HEK293 (cell line): ENCODE measurements around the gene CASP12.

Source experiments
- CTCF ChIA-PET: fragments of 350-600 bp; formaldehyde crosslinking; extraction: SDS; loops from one replicate; lab custom pipeline; 2021; ENCODE audit warnings: antibody characterized with exemption; lab: Yijun Ruan, JAX
- POLR2A ChIA-PET: fragments of 300-600 bp; formaldehyde crosslinking; extraction: SDS; loops from one replicate; lab custom pipeline; 2020; ENCODE audit warnings: antibody characterized with exemption, inconsistent platforms; lab: Yijun Ruan, JAX
- H3K27ac ChIP-seq: fragments of 200-500 bp; sonication (Bioruptor generic); 2 replicates; pipeline ENCODE4 v1.5.1; 2014; ENCODE audit warnings: low read depth, low read length, control low read depth, inconsistent platforms; ENCODE audit errors: extremely low read depth
- H3K36me3 ChIP-seq, 2 experiments: fragments of 200-500 bp in 1 of 2; sonication (Bioruptor generic) in 1 of 2; 1 replicate in 1 of 2; 2 replicates in 1 of 2; pipeline ENCODE4 v1.5.1; 2014 to 2017; ENCODE audit warnings: inconsistent platforms in 2 of 2, low read length in 2 of 2; ENCODE audit not compliant: control insufficient read depth in 2 of 2, insufficient read depth in 1 of 2
- H3K4me1 ChIP-seq: fragments of 200-500 bp; sonication (Bioruptor generic); 2 replicates; pipeline ENCODE4 v1.5.1; 2014; ENCODE audit warnings: mild to moderate bottlenecking, low read length, inconsistent platforms; ENCODE audit not compliant: control insufficient read depth, insufficient read depth
- H3K4me3 ChIP-seq: 2 replicates; pipeline ENCODE4 v1.5.1; 2011; ENCODE audit warnings: low read depth, mild to moderate bottlenecking, control low read depth, low read length, moderate library complexity
- H3K9me3 ChIP-seq: fragments of 200-500 bp; sonication (Bioruptor generic); 2 replicates; pipeline ENCODE4 v1.5.1; 2014; ENCODE audit warnings: low read depth, low read length, inconsistent platforms; ENCODE audit not compliant: control insufficient read depth, insufficient read depth
- HOXA7 ChIP-seq: sonication (generic); formaldehyde crosslinking; IDR thresholded peaks from 2 replicates; pipeline ENCODE4 v1.8.1; 2022; ENCODE audit warnings: missing genetic modification reagents, borderline replicate concordance
- HOXC10 ChIP-seq: sonication (generic); formaldehyde crosslinking; IDR thresholded peaks from 2 replicates; pipeline ENCODE4 v1.8.1; 2023; ENCODE audit warnings: mild to moderate bottlenecking, missing genetic modification reagents
- PBX3 ChIP-seq: sonication (generic); formaldehyde crosslinking; IDR thresholded peaks from 2 replicates; pipeline ENCODE4 v1.8.1; 2022; ENCODE audit warnings: mild to moderate bottlenecking, moderate library complexity, missing genetic modification reagents
- PRDM4 ChIP-seq: fragments of 450-650 bp; formaldehyde crosslinking; IDR thresholded peaks from 2 replicates; pipeline ENCODE4 v1.5.1; 2017; ENCODE audit warnings: missing biosample characterization, missing genetic modification characterization
- RBAK ChIP-seq: fragments of 450-650 bp; formaldehyde crosslinking; IDR thresholded peaks from 2 replicates; pipeline ENCODE4 v1.5.1; 2016; ENCODE audit warnings: missing biosample characterization, missing genetic modification characterization
- SP3 ChIP-seq: fragments of 450-650 bp; formaldehyde crosslinking; IDR thresholded peaks from 2 replicates; pipeline ENCODE4 v1.5.1; 2016; ENCODE audit warnings: missing biosample characterization, missing genetic modification characterization
- WT1 ChIP-seq: fragments of 450-650 bp; formaldehyde crosslinking; IDR thresholded peaks from 2 replicates; pipeline ENCODE4 v1.5.1; 2016; ENCODE audit warnings: missing biosample characterization, missing genetic modification characterization
- ZBTB26 ChIP-seq: fragments of 450-650 bp; formaldehyde crosslinking; optimal IDR thresholded peaks from 2 replicates; pipeline ENCODE3; 2016; ENCODE audit warnings: missing biosample characterization, mild to moderate bottlenecking, missing genetic modification characterization
- ZNF169 ChIP-seq: fragments of 450-650 bp; formaldehyde crosslinking; IDR thresholded peaks from 2 replicates; pipeline ENCODE4 v1.5.1; 2016; ENCODE audit warnings: missing biosample characterization, missing genetic modification characterization
- ZNF174 ChIP-seq: fragments of 450-650 bp; formaldehyde crosslinking; IDR thresholded peaks from 2 replicates; pipeline ENCODE4 v1.5.0; 2017; ENCODE audit warnings: missing biosample characterization, mild to moderate bottlenecking, missing genetic modification characterization
- ZNF324 ChIP-seq: fragments of 450-650 bp; formaldehyde crosslinking; IDR thresholded peaks from 2 replicates; pipeline ENCODE4 v1.5.1; 2016; ENCODE audit warnings: missing biosample characterization, missing genetic modification characterization
- ZNF404 ChIP-seq: fragments of 450-650 bp; formaldehyde crosslinking; IDR thresholded peaks from 2 replicates; pipeline ENCODE4 v1.5.1; 2017; ENCODE audit warnings: missing biosample characterization, missing genetic modification characterization
- ZNF473 ChIP-seq: fragments of 450-650 bp; formaldehyde crosslinking; IDR thresholded peaks from 2 replicates; pipeline ENCODE4 v1.5.1; 2017; ENCODE audit warnings: missing biosample characterization, missing genetic modification characterization
- ZNF48 ChIP-seq: fragments of 450-650 bp; formaldehyde crosslinking; IDR thresholded peaks from 2 replicates; pipeline ENCODE4 v1.5.1; 2016; ENCODE audit warnings: missing biosample characterization, missing genetic modification characterization
- ZNF501 ChIP-seq: fragments of 450-650 bp; formaldehyde crosslinking; IDR thresholded peaks from 2 replicates; pipeline ENCODE4 v1.5.1; 2016; ENCODE audit warnings: missing biosample characterization, missing genetic modification characterization
- ZNF521 ChIP-seq: fragments of 450-650 bp; formaldehyde crosslinking; IDR thresholded peaks from 2 replicates; pipeline ENCODE4 v1.5.1; 2017; ENCODE audit warnings: missing biosample characterization, mild to moderate bottlenecking, missing genetic modification characterization
- ZNF530 ChIP-seq: fragments of 450-650 bp; formaldehyde crosslinking; IDR thresholded peaks from 2 replicates; pipeline ENCODE4 v1.5.1; 2016; ENCODE audit warnings: low read depth, missing biosample characterization, missing genetic modification characterization
- ZNF596 ChIP-seq: fragments of 450-650 bp; IDR thresholded peaks from 2 replicates; pipeline ENCODE4 v1.5.0; 2018; ENCODE audit warnings: missing biosample characterization, mild to moderate bottlenecking, missing genetic modification characterization, moderate library complexity
- ZNF660 ChIP-seq: fragments of 450-650 bp; IDR thresholded peaks from 2 replicates; pipeline ENCODE4 v1.5.1; 2018; ENCODE audit warnings: missing biosample characterization, mild to moderate bottlenecking, missing genetic modification characterization
- ZNF791 ChIP-seq: fragments of 450-650 bp; formaldehyde crosslinking; IDR thresholded peaks from 2 replicates; pipeline ENCODE4 v1.5.1; 2016; ENCODE audit warnings: missing biosample characterization, missing genetic modification characterization
- ZNF792 ChIP-seq: fragments of 450-650 bp; formaldehyde crosslinking; IDR thresholded peaks from 2 replicates; pipeline ENCODE4 v1.5.1; 2016; ENCODE audit warnings: missing biosample characterization, missing genetic modification characterization
- ZNF843 ChIP-seq: fragments of 450-650 bp; formaldehyde crosslinking; IDR thresholded peaks from 2 replicates; pipeline ENCODE4 v1.5.1; 2016; ENCODE audit warnings: missing biosample characterization, missing genetic modification characterization

Gene CASP12

GRCh38 chr11:104897891-104898684 lies at the start of gene CASP12:
Gene CASP12 (minus strand): TSS chr11:104898460.
- H3K36me3 ChIP-seq = no peaks in the 10 kb centered on the region
- CTCF ChIA-PET = no interaction called here
- no peak within 1 kb of the TSS for H3K27ac ChIP-seq
- no peak within 1 kb of the TSS for H3K4me3 ChIP-seq
- no peaks in the 10 kb centered on the region for H3K4me1 ChIP-seq
- POLR2A ChIA-PET = no interaction called here
- TF ChIP-seq ZNF174 (tag by site-specific recombination) = no peak
- TF ChIP-seq RBAK = no peak
- no peak for TF ChIP-seq ZNF792 (tag by site-specific recombination)
- TF ChIP-seq HOXC10 (CRISPR knock-in tag) = no peak
- no peak for TF ChIP-seq ZNF404 (tag by site-specific recombination)
- TF ChIP-seq ZNF473 = no peak
- TF ChIP-seq ZNF521 (tag by site-specific recombination) = no peak
- TF ChIP-seq SP3 (tag by site-specific recombination) = no peak
- no peak for TF ChIP-seq ZNF530 (tag by site-specific recombination)
- TF ChIP-seq PRDM4 = no peak
- no peak for TF ChIP-seq ZNF660
- no peak for TF ChIP-seq ZNF501
- no peak for TF ChIP-seq ZNF169
- no peak for TF ChIP-seq WT1
- no peak for TF ChIP-seq HOXA7
- no peak for TF ChIP-seq ZBTB26 (tag by site-specific recombination)
- no peak for TF ChIP-seq ZNF596 (tag by site-specific recombination)
- no peaks in the 10 kb centered on the region for H3K9me3 ChIP-seq

- POLR2A ChIA-PET = no interaction called here
Measured at GRCh38 chr11:104946907-104947306, 48.6 kb upstream of the CASP12 start.

More at GRCh38 chr11:104946907-104947306, 48.6 kb upstream of the CASP12 start:
- no peak overlapping the region for H3K27ac ChIP-seq
- no peak overlapping the region for H3K4me3 ChIP-seq
- H3K36me3 ChIP-seq = peaks cover 0 to 11% of the 10 kb centered on the region in 2 experiments; a peak in 1 of 3 replicates
- no peak for TF ChIP-seq ZNF843 (tag by site-specific recombination)
- no peak for TF ChIP-seq PBX3 (CRISPR knock-in tag)
- TF ChIP-seq ZNF791 (tag by site-specific recombination) = no peak
- no peak for TF ChIP-seq ZNF48
- no peak for TF ChIP-seq ZNF324 (tag by site-specific recombination)
- TF ChIP-seq, all 188 proteins: peak for 0
- CTCF ChIA-PET = interaction anchor here (0.6 to 1.7 kb wide), 14 partner anchors 10 to 1264 kb away, joined by 3 to 13 read pairs (median 3); no protein-coding TSS in a partner anchor
- no peaks in the 10 kb centered on the region for H3K4me1 ChIP-seq
- no peaks in the 10 kb centered on the region for H3K9me3 ChIP-seq
